Skin epidermis (tissue), 12 donors: ENCODE results near the gene FBXL13.
A peak's percentile ranks its signal among the peaks of the same experiment; 100 is the strongest.
"Not testable (repeated sequence)": the region's sequence is repeated elsewhere in the genome, so short reads cannot be mapped to it uniquely, and the experiment has no call there.

Source experiments
- H3K27ac ChIP-seq, 21 experiments: fragments of 200-600 bp; sonication (generic) in 11 of 21; one replicate each; pipeline ENCODE4 v1.5.0; 2020; ENCODE audit warnings: mild to moderate bottlenecking in 3 of 21, inconsistent platforms in 2 of 21, moderate library complexity in 2 of 21
- H3K4me3 ChIP-seq, 7 experiments: fragments of 200-600 bp; sonication (generic) in 2 of 7; one replicate each; pipeline ENCODE4 v1.5.0; 2020; ENCODE audit warnings: inconsistent platforms in 2 of 7, mild to moderate bottlenecking in 2 of 7, moderate library complexity in 1 of 7

FBXL13 gene

GRCh38 chr7:102916881-102917280 lies 157.7 kb downstream of the FBXL13 start:
- Histone ChIP-seq H3K27ac (peak overlapping the region in 1 of 21 experiments; percentile 1), H3K4me3 (no peak overlapping the region)

GRCh38 chr7:102916426-102916825 lies 158.2 kb downstream of the FBXL13 start:
- H3K4me3 ChIP-seq = no peak overlapping the region
- no peak overlapping the region for H3K27ac ChIP-seq

- peak overlapping the region in 3 of 21 experiments; percentile 4 to 50 (median 11) for H3K27ac ChIP-seq
- peak overlapping the region in 2 of 7 experiments; percentile 19 for H3K4me3 ChIP-seq
These were observed 160.0 kb downstream of the FBXL13 start for GRCh38 chr7:102914585-102914984.

- H3K27ac ChIP-seq = peak overlapping the region in 9 of 21 experiments; percentile 11 to 72 (median 33)
These were observed 160.8 kb downstream of the FBXL13 start for GRCh38 chr7:102913826-102914225.

GRCh38 chr7:102912742-102913141 lies 161.9 kb downstream of the FBXL13 start, which contains the start of gene LRRC17:
Gene LRRC17, plus strand, starts transcription at chr7:102913000. Its CDS starts 20,914 bp downstream, at chr7:102933914.
- peak within 1 kb of the TSS in 4 of 7 experiments; percentile 13 to 19 (median 16) for H3K4me3 ChIP-seq
- H3K27ac ChIP-seq = peak within 1 kb of the TSS in 11 of 21 experiments; percentile 6 to 72 (median 31)

More at GRCh38 chr7:102913826-102914225, 160.8 kb downstream of the FBXL13 start:
- peak overlapping the region in 3 of 7 experiments; percentile 13 to 19 (median 19) for H3K4me3 ChIP-seq

GRCh38 chr7:102908676-102909075 lies 165.9 kb downstream of the FBXL13 start:
- Histone ChIP-seq H3K27ac (no peak overlapping the region), H3K4me3 (no peak overlapping the region)

- H3K27ac ChIP-seq = not testable (repeated sequence)
These were observed 171.0 kb downstream of the FBXL13 start for GRCh38 chr7:102903576-102903975.

GRCh38 chr7:102902052-102902451 lies 172.5 kb downstream of the FBXL13 start:
- H3K4me3 ChIP-seq, H3K27ac ChIP-seq: not testable (repeated sequence)

More at GRCh38 chr7:102903576-102903975, 171.0 kb downstream of the FBXL13 start:
- not testable (repeated sequence) for H3K4me3 ChIP-seq

- Histone ChIP-seq H3K27ac (peak overlapping the region in 1 of 21 experiments; percentile 4), H3K4me3 (no peak overlapping the region)
These were observed 176.1 kb downstream of the FBXL13 start for GRCh38 chr7:102898532-102898859.

- Histone ChIP-seq H3K27ac (peak overlapping the region in 1 of 21 experiments; percentile 4), H3K4me3 (no peak overlapping the region)
These were observed 176.6 kb downstream of the FBXL13 start for GRCh38 chr7:102897856-102898531.

GRCh38 chr7:102897211-102897631 lies 177.4 kb downstream of the FBXL13 start:
- Histone ChIP-seq H3K4me3 (no peak overlapping the region), H3K27ac (no peak overlapping the region)

- Histone ChIP-seq H3K27ac (peak overlapping the region in 5 of 21 experiments; percentile 10 to 62 (median 38)), H3K4me3 (no peak overlapping the region)
These were observed 178.0 kb downstream of the FBXL13 start for GRCh38 chr7:102896585-102896984.

GRCh38 chr7:102895602-102896001 lies 179.0 kb downstream of the FBXL13 start:
- H3K4me3 ChIP-seq = no peak overlapping the region
- peak overlapping the region in 6 of 21 experiments; percentile 5 to 62 (median 22) for H3K27ac ChIP-seq

GRCh38 chr7:102892631-102893278 lies 181.8 kb downstream of the FBXL13 start:
- Histone ChIP-seq H3K27ac (peak overlapping the region in 2 of 21 experiments; percentile 20 to 65), H3K4me3 (no peak overlapping the region)

GRCh38 chr7:102891693-102892261 lies 182.8 kb downstream of the FBXL13 start:
- Histone ChIP-seq H3K27ac (peak overlapping the region in 5 of 21 experiments; percentile 3 to 65 (median 25)), H3K4me3 (no peak overlapping the region)

GRCh38 chr7:102890971-102891692 lies 183.5 kb downstream of the FBXL13 start:
- peak overlapping the region in 8 of 21 experiments; percentile 3 to 65 (median 23) for H3K27ac ChIP-seq

GRCh38 chr7:102890292-102890970 lies 184.2 kb downstream of the FBXL13 start:
- Histone ChIP-seq H3K27ac (peak overlapping the region in 6 of 21 experiments; percentile 20 to 65 (median 36)), H3K4me3 (no peak overlapping the region)

More at GRCh38 chr7:102890971-102891692, 183.5 kb downstream of the FBXL13 start:
- H3K4me3 ChIP-seq = no peak overlapping the region

- H3K27ac ChIP-seq = peak overlapping the region in 2 of 21 experiments; percentile 65
- no peak overlapping the region for H3K4me3 ChIP-seq
These were observed 184.7 kb downstream of the FBXL13 start for GRCh38 chr7:102889851-102890250.

- no peak overlapping the region for H3K4me3 ChIP-seq
- no peak overlapping the region for H3K27ac ChIP-seq
These were observed 185.9 kb downstream of the FBXL13 start for GRCh38 chr7:102888561-102889233.
